ENCODE data around the gene NPM3. TPM values are rescaled to one million over a fixed set of nuclear protein-coding genes. Genes with fewer than 3 reads are reported as not detected.
A peak's percentile ranks its signal among the peaks of the same experiment; 100 is the strongest.
"Not testable (repeated sequence)": the region's sequence is repeated elsewhere in the genome, so short reads cannot be mapped to it uniquely, and the experiment has no call there.

NPM3 gene
- total and polyA plus RNA-seq, 8 donors: 30.7 to 54.9 (median 51.2) TPM

- H3K4me1 ChIP-seq: peaks cover 0 to 4% of the 10 kb centered on the region in 2 donors
- H3K27ac ChIP-seq: no peak overlapping the region
- no peak overlapping the region for H3K4me3 ChIP-seq
- H3K36me3 ChIP-seq: peaks cover 10 to 100% of the 10 kb centered on the region in 2 donors
- H3K9me3 ChIP-seq: no peaks in the 10 kb centered on the region
- no peak for TF ChIP-seq CTCF (IDR thresholded peaks at IDR 0.05)
- no peaks in the 10 kb centered on the region for H3K27me3 ChIP-seq
- DNase-seq: no peak
- intact Hi-C loops (cut with DNase I): no loop called here
- ATAC-seq: no peak
Measured at GRCh38 chr10:101807158-101807557, 23.9 kb upstream of the NPM3 start.

GRCh38 chr10:101803511-101803910, 20.3 kb upstream of the NPM3 start:
- no peak for ATAC-seq
- Histone ChIP-seq H3K27me3 (no peaks in the 10 kb centered on the region), H3K4me3 (no peak overlapping the region), H3K27ac (no peak overlapping the region), H3K4me1 (no peaks in the 10 kb centered on the region), H3K9me3 (no peaks in the 10 kb centered on the region), H3K36me3 (peaks cover 17 to 100% of the 10 kb centered on the region in 2 donors)
- intact Hi-C loops (cut with DNase I): no loop called here
- no peak for DNase-seq
- no peak for TF ChIP-seq CTCF (IDR thresholded peaks at IDR 0.05)

GRCh38 chr10:101797403-101798059, 14.3 kb upstream of the NPM3 start:
- Histone ChIP-seq H3K27ac (no peak overlapping the region), H3K4me1 (no peaks in the 10 kb centered on the region), H3K27me3 (no peaks in the 10 kb centered on the region), H3K36me3 (peaks cover 15 to 100% of the 10 kb centered on the region in 2 donors), H3K4me3 (no peak overlapping the region), H3K9me3 (no peaks in the 10 kb centered on the region)
- no peak for DNase-seq
- no peak for ATAC-seq
- intact Hi-C loops (cut with DNase I): no loop called here
- TF ChIP-seq CTCF (IDR thresholded peaks at IDR 0.05): no peak

GRCh38 chr10:101793526-101793925, 10.3 kb upstream of the NPM3 start:
- no peak for TF ChIP-seq CTCF (IDR thresholded peaks at IDR 0.05)
- no peak for ATAC-seq
- H3K4me3 ChIP-seq: no peak overlapping the region
- H3K4me1 ChIP-seq: no peaks in the 10 kb centered on the region
- H3K27ac ChIP-seq: no peak overlapping the region
- DNase-seq: peak in 1 of 4 donors; percentile 48
- H3K36me3 ChIP-seq: peaks cover 9 to 100% of the 10 kb centered on the region in 2 donors
- H3K9me3 ChIP-seq: no peaks in the 10 kb centered on the region
- intact Hi-C loops (cut with DNase I): no loop called here
- no peaks in the 10 kb centered on the region for H3K27me3 ChIP-seq

- intact Hi-C loops (cut with DNase I): no loop called here
- no peak for TF ChIP-seq CTCF (IDR thresholded peaks at IDR 0.05)
- DNase-seq (peak in 1 of 4 donors; percentile 14), ATAC-seq (peak; percentile 55)
- Histone ChIP-seq H3K4me1 (no peaks in the 10 kb centered on the region), H3K9me3 (no peaks in the 10 kb centered on the region), H3K36me3 (peaks cover 9 to 98% of the 10 kb centered on the region in 2 donors), H3K27me3 (no peaks in the 10 kb centered on the region), H3K4me3 (no peak overlapping the region), H3K27ac (no peak overlapping the region)
Measured at GRCh38 chr10:101789686-101790085, 6.4 kb upstream of the NPM3 start.

GRCh38 chr10:101789231-101789630, 6.0 kb upstream of the NPM3 start:
- DNase-seq: peak in 2 of 4 donors; percentile 61 to 81
- not testable (repeated sequence) for H3K9me3 ChIP-seq

More at GRCh38 chr10:101789231-101789630, 6.0 kb upstream of the NPM3 start:
- H3K4me3 ChIP-seq; intact Hi-C loops (cut with DNase I); H3K27ac ChIP-seq; H3K27me3 ChIP-seq; H3K4me1 ChIP-seq: not testable (repeated sequence)
- peak; percentile 79 for ATAC-seq
- H3K36me3 ChIP-seq: peaks cover 9 to 93% of the 10 kb centered on the region in 2 donors

Data from left lung (tissue), 10 donors.